HT-29 (cell line): Measurements from ENCODE around the gene NGEF. TPM values are rescaled to one million over a fixed set of nuclear protein-coding genes. Genes with fewer than 3 reads are reported as not detected.

ENCODE experiments used
- DNase-seq: peaks from one replicate; pipeline ENCODE4 v3.0.0-alpha.2; 2015; ENCODE audit warnings: low spot score
- small RNA-seq: library from RNA; depleted of rRNA; stranded (forward); fragments of <200 nt; gene quantifications from one replicate; pipeline ENCODE3, GENCODE V24; 2014
- total RNA-seq: library from RNA; depleted of rRNA; stranded (reverse); fragments of >200 nt; shearing (Covaris generic); gene quantifications from 2 replicates; pipeline ENCODE4 v1.2.3, GENCODE V29; 2014; rRNA removed

NGEF gene
- total RNA-seq, 1 experiment from 2014 or later, result 13.5 TPM

DNA sequence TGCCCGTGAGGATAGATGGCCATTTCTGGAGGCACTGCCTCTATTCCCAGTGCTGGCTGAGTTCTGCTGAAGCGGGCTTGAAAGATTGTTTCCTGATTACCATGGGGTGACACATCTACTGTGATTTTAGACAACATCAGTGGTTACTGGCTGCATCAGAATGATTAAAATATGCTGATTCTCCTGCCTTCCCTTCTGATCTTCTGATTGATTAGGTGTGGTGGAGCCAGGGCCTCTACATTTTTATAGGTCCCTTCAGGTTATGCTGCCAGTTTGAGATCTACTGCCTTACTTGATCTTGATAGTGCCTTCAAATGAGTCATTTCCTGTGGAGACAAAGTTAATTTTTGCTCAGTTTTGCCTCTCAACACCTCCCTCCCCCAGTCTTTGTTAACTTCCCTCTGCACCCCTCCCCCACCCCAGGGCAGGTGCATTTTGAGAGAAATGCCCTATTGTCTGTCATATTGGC is 174.6 kb downstream of the NGEF start:
- DNase-seq, result peak; percentile 71

DNA sequence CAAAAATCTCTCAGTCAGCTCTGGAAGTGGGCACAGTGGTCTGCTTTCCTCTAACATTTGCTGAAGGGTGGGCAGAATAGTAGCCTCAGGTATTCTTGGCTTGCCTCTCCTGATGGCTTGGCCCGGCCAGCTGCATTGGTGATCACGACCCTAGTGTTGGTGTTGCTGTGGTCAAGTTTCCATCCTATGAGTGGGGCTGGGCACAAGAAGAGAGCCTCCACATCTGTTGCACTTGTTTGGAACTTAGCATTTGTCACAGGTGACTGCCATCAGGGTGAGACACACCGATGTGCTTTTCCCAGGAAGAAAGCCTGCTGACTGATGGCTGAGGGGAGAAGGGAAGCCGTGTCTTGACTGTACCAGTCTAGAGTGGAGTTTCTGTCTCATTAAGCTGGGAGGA is 176.1 kb downstream of the NGEF start:
- DNase-seq, result no peak

DNA sequence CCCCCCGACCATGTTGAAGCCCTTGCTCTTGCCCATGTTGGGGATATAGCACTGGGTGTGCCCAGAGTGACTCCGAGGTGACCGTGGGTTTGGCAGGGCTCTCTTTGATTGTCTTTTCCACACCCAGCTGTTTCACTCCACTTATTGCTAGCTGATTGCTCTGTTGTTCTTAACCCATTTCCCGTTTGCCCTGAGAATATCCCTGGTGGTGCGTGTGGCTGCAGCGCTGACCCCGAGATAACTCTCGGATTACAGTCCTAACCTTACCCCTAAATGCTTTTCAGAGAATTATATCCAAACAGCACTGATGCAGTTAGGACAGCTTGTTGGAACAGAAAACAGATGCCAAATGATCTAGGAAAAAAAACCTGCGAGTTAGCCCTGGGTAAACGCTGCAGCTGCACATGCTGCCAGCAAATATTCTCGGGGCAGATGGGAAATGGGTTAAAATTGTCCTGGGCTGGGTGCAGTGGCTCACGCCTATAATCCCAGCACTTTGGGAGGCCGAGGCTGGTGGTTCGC is 177.3 kb downstream of the NGEF start:
- no peak for DNase-seq

DNA sequence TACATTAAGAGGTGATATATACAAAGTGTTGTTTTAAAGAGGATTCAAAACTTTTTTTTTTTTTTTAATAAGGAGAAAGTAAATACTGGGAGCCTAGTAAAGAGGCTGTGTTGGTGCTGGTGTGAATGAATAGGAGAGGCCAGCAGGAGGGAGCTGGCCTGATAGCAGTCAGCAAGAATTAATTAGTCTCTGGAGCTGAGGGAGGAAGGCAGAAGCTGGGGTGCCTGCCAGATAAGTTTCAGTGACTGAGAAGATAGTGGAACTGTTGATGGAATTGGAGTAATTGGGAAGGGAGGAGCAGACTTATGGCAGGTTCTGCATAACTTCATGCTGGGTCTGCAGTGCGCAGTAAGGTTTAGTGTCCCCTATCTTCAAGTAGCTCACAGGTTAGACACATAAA is 179.2 kb downstream of the NGEF start:
- DNase-seq, result no peak

DNA sequence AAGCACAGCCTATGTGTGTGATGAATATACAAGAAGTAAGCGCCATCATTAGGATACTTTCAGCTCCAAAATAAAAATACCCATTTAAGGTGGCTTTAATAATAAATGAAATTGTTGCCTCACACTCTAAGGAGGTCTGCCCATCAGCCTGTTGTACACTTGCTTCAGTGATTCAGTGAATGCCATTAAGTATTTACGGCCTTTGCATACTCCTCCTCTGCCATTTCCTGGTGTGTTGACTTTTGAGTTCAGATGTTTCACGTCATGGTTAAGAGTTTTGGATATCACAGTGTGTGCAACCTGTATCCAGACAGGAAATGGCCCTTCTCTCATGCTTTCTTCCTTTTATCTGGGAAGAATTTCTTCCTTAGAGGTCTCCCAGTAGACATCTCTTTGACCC is 181.6 kb downstream of the NGEF start:
- DNase-seq, result no peak

DNA sequence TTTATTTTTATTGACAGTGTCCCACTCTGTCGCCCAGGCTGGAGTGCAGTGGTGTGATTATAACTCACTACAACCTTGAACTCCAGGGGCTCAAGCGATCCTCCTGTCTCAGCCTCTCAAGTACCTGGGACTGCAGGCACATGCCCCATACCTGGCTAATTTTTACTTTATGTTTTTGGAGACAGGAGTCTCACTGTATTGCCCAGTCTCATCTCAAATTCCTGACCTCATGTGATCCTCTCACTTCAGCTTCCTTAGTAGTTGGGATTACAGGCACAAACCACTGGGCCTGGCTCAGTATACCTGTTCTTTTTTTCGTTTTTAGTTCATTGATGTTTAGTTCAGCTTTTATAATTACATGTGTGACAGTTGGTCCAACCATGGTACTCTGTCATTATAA is 183.1 kb downstream of the NGEF start:
- no peak for DNase-seq

Small RNAs within 50 kb of the gene (small RNA-seq; reads per million reads assigned to genes)
- not detected for gene RF00019

Other genes starting within 250 kb of the NGEF start
- gene KCNJ13, start 236.7 kb downstream of the NGEF start, total RNA-seq, result not detected in 2 replicates
- gene SNORC, start 143.0 kb downstream of the NGEF start, total RNA-seq, result 2.6 and 4.9 TPM in 2 replicates
- not detected in 2 replicates for gene NEU2, start 19.4 kb upstream of the NGEF start, total RNA-seq
- gene INPP5D, start 47.1 kb upstream of the NGEF start, total RNA-seq, result 26.9 and 28.6 TPM in 2 replicates
- 32.4 and 36.6 TPM in 2 replicates for gene ATG16L1, start 238.4 kb upstream of the NGEF start, total RNA-seq